K562 (cell line): ENCODE measurements around the gene OVCA2. TPM values are rescaled to one million over a fixed set of nuclear protein-coding genes. Genes with fewer than 3 reads are reported as not detected.

ENCODE experiments used
- ATAC-seq: fragments of 200-7000 bp; cut with Tn5 transposase; 3 replicates; pipeline ENCODE4 v1.9.1; 2020; ENCODE audit warnings: moderate library complexity
- BruUV-seq: library from RNA; stranded (reverse); fragments of 400-500 nt; replicated peaks from 2 replicates; lab custom pipeline; 2021; lab: Mats Ljungman, UMichigan
- CTCF ChIA-PET: fragments of 300-600 bp; formaldehyde crosslinking; extraction: SDS; loops from one replicate; lab custom pipeline; 2021; ENCODE audit warnings: low intra/inter-chr PET ratio; lab: Yijun Ruan, JAX
- POLR2A ChIA-PET: fragments of 300-600, 350-650 bp; sonication (Branson Sonifier 250); formaldehyde crosslinking; extraction: SDS; loops from one replicate; lab custom pipeline; 2021; ENCODE audit warnings: antibody characterized with exemption, inconsistent platforms; lab: Yijun Ruan, JAX
- DNase-seq, 4 experiments: peaks; one replicate each; pipeline versions ENCODE4 v3.0.0 to v3.0.0-alpha.2; 2011 to 2018; ENCODE audit warnings: low spot score in 3 of 4, mixed read lengths in 3 of 4; ENCODE audit errors: extremely low read depth in 1 of 4
- FAIRE-seq: peaks from 2 replicates; lab custom pipeline; 2011; peaks lifted over from hg19 to GRCh38; lab: Jason Lieb, UNC
- H2AFZ ChIP-seq: 2 replicates; pipeline ENCODE4 v1.6.0; 2011; ENCODE audit warnings: low read depth, low read length, control low read depth, inconsistent platforms
- H3K27ac ChIP-seq: fragments of 200-600 bp; 3 replicates; pipeline ENCODE4 v1.8.0; 2011; ENCODE audit warnings: low read depth, mild to moderate bottlenecking, control low read depth, inconsistent platforms, low read length, moderate library complexity, mixed read lengths; ENCODE audit errors: extremely low read depth
- H3K27me3 ChIP-seq, 2 experiments: fragments of 300-600 bp in 1 of 2; 2 replicates in 1 of 2; 3 replicates in 1 of 2; pipeline versions ENCODE4 v1.6.0 to v1.8.0; 2011; ENCODE audit warnings: inconsistent platforms in 2 of 2, low read length in 2 of 2, mild to moderate bottlenecking in 1 of 2, mixed read lengths in 1 of 2, moderate library complexity in 1 of 2; ENCODE audit not compliant: control insufficient read depth in 2 of 2, insufficient read depth in 2 of 2
- H3K36me3 ChIP-seq: fragments of 300-600 bp; 3 replicates; pipeline ENCODE4 v1.8.0; 2011; ENCODE audit warnings: mild to moderate bottlenecking, low read length, inconsistent platforms; ENCODE audit not compliant: control insufficient read depth, insufficient read depth
- H3K4me1 ChIP-seq, 2 experiments: fragments of 200-600 bp in 1 of 2; replicated peaks in 1 of 2; 2 replicates in 1 of 2; 3 replicates in 1 of 2; pipeline versions ENCODE4 v1.5.1 to v1.8.0; 2011; ENCODE audit warnings: inconsistent platforms in 2 of 2, low read length in 2 of 2, mild to moderate bottlenecking in 1 of 2, mixed read lengths in 1 of 2, moderate library complexity in 1 of 2; ENCODE audit not compliant: control insufficient read depth in 2 of 2, insufficient read depth in 2 of 2
- H3K4me2 ChIP-seq: 2 replicates; pipeline ENCODE4 v1.6.1; 2011; ENCODE audit warnings: low read length, control low read depth, inconsistent platforms, mixed read lengths; ENCODE audit not compliant: insufficient read depth
- H3K4me3 ChIP-seq: fragments of 200-600 bp; sonication (generic), shearing (Covaris generic); 2 replicates; pipeline ENCODE4 v1.5.1; 2016; ENCODE audit warnings: control low read depth, inconsistent platforms
- H3K79me2 ChIP-seq: fragments of 200-600 bp; 3 replicates; pipeline ENCODE4 v1.8.0; 2011; ENCODE audit warnings: low read length, inconsistent platforms; ENCODE audit not compliant: control insufficient read depth, insufficient read depth
- H3K9ac ChIP-seq, 2 experiments: 2 replicates each; pipeline versions ENCODE4 v1.6.0 to v1.6.1; 2011; ENCODE audit warnings: low read depth in 2 of 2, low read length in 2 of 2, control low read depth in 1 of 2, inconsistent platforms in 1 of 2, mild to moderate bottlenecking in 1 of 2, mixed read lengths in 1 of 2; ENCODE audit not compliant: insufficient read depth in 1 of 2
- H3K9me1 ChIP-seq: one replicate; pipeline ENCODE4 v1.6.0; 2011; ENCODE audit warnings: inconsistent platforms, mild to moderate bottlenecking, low read length, moderate library complexity; ENCODE audit not compliant: control insufficient read depth, insufficient read depth
- H3K9me3 ChIP-seq: replicated peaks from 2 replicates; pipeline ENCODE4 v1.5.1; 2011; ENCODE audit warnings: low read depth, low read length, inconsistent platforms; ENCODE audit not compliant: control insufficient read depth, insufficient read depth
- H4K20me1 ChIP-seq: replicated peaks from 2 replicates; pipeline ENCODE4 v1.6.1; 2011; ENCODE audit warnings: low read length, inconsistent platforms, mixed read lengths; ENCODE audit not compliant: control insufficient read depth, insufficient read depth
- PATZ1 ChIP-seq: fragments of 250-450 bp; sonication (Bioruptor Pico); IDR thresholded peaks from 2 replicates; pipeline ENCODE4 v1.5.0; 2020; ENCODE audit warnings: mild to moderate bottlenecking, borderline replicate concordance
- WGBS: fragments of 100-300 bp; shearing (Covaris generic); methylation state at CpG from one replicate; pipeline ENCODE4 v1.1.6; 2016; ENCODE audit warnings: low coverage, mixed read lengths; ENCODE audit not compliant: insufficient coverage; ENCODE audit errors: missing lambda C conversion rate; 5-methylcytosine and 5-hydroxymethylcytosine counted together
- in situ Hi-C: fragments of 300-500 bp; cut with MboI; formaldehyde crosslinking; loops from 4 replicates; pipeline ENCODE4 v1.15.0; 2018; ENCODE audit warnings: inconsistent platforms, mixed read lengths
- intact Hi-C: fragments of 100-400 bp; cut with micrococcal nuclease; formaldehyde crosslinking; loops from 2 replicates; pipeline ENCODE4 v1.14.2; 2022
- polyA plus RNA-seq, 8 experiments: library from polyadenylated mRNA; depleted of rRNA in 4 of 8; stranded (reverse) in 5 of 8; unstranded in 3 of 8; fragments of >200 nt; fragmentation: Nextera tagmentation in 2 of 8; fragmentation: Illumina TruSeq in 1 of 8; extraction: Ambion mirVana in 2 of 8; extraction: Trizol in 1 of 8; gene quantifications; 2 replicates each; pipeline versions ENCODE4 v1.2.1 to v1.2.3, GENCODE V29; 2011 to 2014; ENCODE audit warnings: inconsistent platforms in 1 of 8, missing spikeins in 1 of 8
- total RNA-seq, 7 experiments: library from RNA; depleted of rRNA in 6 of 7; stranded (reverse); fragments of >200 nt in 6 of 7; fragmentation: Illumina TruSeq in 2 of 7; extraction: Trizol in 2 of 7; gene quantifications; 2 replicates each; pipeline versions ENCODE4 v1.2.1 to v1.2.3, GENCODE V29; 2011 to 2021; ENCODE audit warnings: low replicate concordance in 1 of 7
- TF ChIP-seq, protein P1 (sequence below): fragments of 450-650 bp; IDR thresholded peaks from 2 replicates; pipeline ENCODE4 v1.6.1; 2017; ENCODE audit warnings: mild to moderate bottlenecking, moderate library complexity
- TF ChIP-seq, protein P2 (sequence below): fragments of 250-450 bp; sonication (Bioruptor Pico); IDR thresholded peaks from 2 replicates; pipeline ENCODE4 v1.5.1; 2021; ENCODE audit warnings: mild to moderate bottlenecking

The OVCA2 gene
- total and polyA plus RNA-seq, 9 of the 15 experiments (the other 6 are each of a cell fraction or from before 2014, with no cell fraction given) = 3.0 to 23.7 (median 14.1) TPM

DNA sequence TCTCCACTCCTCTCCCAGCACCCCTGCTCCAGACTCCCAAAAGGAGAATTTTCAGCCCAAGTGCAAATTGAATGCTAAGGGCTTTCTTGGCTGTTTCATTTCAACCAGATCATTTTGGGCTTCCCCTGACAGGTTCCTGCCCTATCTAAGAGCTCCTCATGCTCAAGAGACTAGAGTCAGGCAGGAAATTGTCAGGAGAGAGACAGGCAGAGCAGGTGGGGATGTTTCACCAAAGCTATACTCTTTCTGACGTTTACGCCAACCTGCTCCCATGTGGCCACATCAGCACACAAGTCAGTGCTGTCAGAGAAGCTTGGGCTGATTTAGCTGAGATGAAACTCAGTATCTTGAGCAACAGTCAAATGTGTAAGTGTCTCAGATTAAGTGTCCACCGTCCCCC, 44.5 kb downstream of the OVCA2 start:
- Histone ChIP-seq H3K9ac (no peak overlapping the region), H3K9me1 (no peaks in the 10 kb centered on the region), H4K20me1 (no peaks in the 10 kb centered on the region; the same call in 1 of the 2 replicates), H3K4me1 (peaks cover 34 to 46% of the 10 kb centered on the region in 2 experiments), H3K27ac (no peak overlapping the region), H2AFZ (no peak overlapping the region), H3K9me3 (no peaks in the 10 kb centered on the region), H3K79me2 (no peaks in the 10 kb centered on the region), H3K4me3 (no peak overlapping the region), H3K27me3 (no peaks in the 10 kb centered on the region), H3K4me2 (no peak overlapping the region)
- no TSS peak for BruUV-seq
- ATAC-seq (no peak), FAIRE-seq (no peak)
- CTCF ChIA-PET = no interaction called here
- intact Hi-C loops = no loop called here
- no peak for TF ChIP-seq PATZ1
- TF ChIP-seq, protein P1, sequence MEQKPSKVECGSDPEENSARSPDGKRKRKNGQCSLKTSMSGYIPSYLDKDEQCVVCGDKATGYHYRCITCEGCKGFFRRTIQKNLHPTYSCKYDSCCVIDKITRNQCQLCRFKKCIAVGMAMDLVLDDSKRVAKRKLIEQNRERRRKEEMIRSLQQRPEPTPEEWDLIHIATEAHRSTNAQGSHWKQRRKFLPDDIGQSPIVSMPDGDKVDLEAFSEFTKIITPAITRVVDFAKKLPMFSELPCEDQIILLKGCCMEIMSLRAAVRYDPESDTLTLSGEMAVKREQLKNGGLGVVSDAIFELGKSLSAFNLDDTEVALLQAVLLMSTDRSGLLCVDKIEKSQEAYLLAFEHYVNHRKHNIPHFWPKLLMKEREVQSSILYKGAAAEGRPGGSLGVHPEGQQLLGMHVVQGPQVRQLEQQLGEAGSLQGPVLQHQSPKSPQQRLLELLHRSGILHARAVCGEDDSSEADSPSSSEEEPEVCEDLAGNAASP = no peak
- TF ChIP-seq, protein P2, sequence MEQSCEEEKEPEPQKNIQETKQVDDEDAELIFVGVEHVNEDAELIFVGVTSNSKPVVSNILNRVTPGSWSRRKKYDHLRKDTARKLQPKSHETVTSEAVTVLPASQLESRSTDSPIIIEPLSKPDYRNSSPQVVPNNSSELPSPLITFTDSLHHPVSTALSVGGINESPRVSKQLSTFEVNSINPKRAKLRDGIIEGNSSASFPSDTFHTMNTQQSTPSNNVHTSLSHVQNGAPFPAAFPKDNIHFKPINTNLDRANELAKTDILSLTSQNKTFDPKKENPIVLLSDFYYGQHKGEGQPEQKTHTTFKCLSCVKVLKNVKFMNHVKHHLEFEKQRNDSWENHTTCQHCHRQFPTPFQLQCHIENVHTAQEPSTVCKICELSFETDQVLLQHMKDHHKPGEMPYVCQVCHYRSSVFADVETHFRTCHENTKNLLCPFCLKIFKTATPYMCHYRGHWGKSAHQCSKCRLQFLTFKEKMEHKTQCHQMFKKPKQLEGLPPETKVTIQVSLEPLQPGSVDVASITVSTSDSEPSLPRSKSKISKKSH (CRISPR knock-in tag) = no peak
- TF ChIP-seq, all 486 proteins: peak for 0
- peaks cover 8% of the 10 kb centered on the region; the same call in 2 of the 3 replicates for H3K36me3 ChIP-seq
- DNase-seq = no peak
- POLR2A ChIA-PET = interaction anchor here (0.9 kb wide), 1 partner anchor 13 kb away, joined by 4 read pairs; no protein-coding TSS in a partner anchor
- in situ Hi-C loops = no loop called here
- WGBS = 89% methylated on average over 2 of the region's 3 CpGs
